Measurements from ENCODE around the gene ID4.

ID4 gene

DNA sequence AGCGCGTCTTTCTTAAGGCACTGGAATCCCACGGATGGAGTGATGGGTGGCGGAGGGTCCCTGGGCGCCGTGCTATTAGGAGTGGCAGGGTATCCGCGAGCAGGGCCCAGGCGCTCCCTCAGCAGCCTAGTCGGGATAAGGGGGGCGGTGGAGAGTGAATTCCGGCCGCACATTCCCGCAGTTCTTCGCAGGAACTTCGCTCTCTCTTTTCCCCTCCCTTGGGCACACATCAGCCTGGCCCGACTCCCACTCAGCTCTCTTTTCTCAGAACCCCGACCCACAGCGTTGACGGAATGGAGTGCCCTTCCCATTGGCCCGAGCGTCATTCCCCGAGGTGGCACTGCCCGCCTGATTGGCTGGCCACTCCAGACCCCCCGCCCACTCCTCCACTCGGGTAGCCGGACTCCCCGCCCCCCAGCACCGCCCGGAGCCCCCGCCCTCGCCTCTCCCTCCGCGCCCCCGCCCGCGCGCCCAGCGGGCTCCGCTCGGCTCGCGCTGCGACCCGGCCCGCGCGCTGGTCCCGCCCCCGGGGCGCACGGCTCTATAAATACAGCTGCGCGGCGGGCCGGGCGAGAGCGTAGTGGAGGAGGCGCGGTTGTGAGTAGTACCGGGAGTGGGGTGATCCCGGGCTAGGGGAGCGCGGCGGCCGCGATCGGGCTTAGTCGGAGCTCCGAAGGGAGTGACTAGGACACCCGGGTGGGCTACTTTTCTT is at the start of gene ID4:
Gene ID4, plus strand, starts transcription at position 572 of the 712 bp plus-strand sequence. CDS start 385 bp downstream, outside the sequence.
- DNase-seq (ENCODE audit: low read depth in 2 of 2) = no peak

DNA sequence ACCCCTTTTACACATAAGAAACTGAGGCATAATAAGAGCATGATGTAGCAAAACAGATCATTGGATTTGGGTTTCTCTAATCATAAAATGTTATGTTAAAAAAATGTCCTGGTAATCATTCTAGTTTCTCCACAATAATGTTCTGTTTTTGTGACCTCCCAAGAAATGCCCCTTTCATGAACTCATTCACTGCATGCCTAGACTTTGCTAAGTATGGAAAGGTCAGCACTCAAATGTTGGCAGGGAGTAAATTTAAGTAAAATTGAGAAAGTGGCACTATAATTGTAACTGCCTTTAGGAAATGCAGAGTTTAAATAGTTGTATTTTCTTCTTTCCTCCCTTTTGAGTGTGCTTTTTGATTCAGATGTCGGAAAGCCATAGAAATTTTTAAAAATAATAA is 48.5 kb upstream of the ID4 start:
- DNase-seq (ENCODE audit: low read depth in 2 of 2) = no peak

DNA sequence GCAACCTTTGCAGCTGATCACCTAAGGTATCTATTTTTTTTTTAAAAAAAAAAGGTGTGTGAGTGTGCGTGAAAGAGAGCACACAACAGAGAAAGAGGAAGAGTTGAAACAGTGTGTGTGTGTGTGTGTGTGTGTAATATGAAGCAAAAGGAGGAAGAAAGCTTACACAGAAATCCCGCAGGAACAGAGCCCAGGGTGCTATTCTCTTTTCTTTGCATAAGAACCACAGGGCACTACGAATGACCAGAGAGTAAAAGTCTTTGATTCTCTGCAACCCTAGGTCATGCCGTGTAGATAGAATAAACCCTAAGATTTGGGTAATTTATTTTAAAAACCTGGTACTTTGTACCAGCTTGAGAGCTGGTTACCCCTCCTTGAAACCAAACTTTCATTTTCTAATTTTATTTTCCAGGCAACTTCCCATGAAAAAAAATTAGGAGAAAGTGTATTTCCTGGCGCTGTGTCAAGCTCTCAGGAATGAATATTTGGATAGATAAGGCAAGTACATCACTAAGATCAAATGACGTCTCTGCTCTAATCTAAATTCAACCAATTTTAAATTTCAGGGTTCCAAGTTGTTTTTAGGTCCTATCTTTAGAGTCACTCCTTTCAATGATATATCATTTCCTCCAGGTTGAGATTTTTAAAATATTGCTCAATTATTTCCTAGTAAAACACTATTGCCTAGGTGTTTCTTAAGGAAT is 47.9 kb upstream of the ID4 start:
- DNase-seq (ENCODE audit: low read depth in 2 of 2) = no peak

- DNase-seq (ENCODE audit: low read depth in 2 of 2) = no peak
These were observed 45.9 kb upstream of the ID4 start for GRCh38 chr6:19791267-19791666.

DNA sequence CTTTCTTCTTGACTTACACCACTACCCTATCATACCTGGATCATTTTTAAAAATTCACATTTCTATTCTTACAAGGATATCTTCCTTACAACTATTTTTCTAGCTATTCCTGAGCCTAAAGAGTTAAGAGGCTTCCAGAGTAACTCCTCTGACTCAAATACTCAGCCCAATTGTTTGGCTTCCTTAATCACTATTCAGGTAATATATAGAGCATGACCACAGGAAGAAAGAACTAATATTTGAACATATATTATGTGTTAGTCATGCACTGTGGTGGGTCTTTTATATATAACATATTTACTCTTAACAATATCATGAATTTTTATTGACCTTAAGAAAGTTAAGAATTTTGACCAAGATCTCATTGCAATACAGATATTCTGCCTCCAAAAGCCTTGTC is 42.0 kb upstream of the ID4 start:
- no peak for DNase-seq (ENCODE audit: low read depth in 2 of 2)

DNA sequence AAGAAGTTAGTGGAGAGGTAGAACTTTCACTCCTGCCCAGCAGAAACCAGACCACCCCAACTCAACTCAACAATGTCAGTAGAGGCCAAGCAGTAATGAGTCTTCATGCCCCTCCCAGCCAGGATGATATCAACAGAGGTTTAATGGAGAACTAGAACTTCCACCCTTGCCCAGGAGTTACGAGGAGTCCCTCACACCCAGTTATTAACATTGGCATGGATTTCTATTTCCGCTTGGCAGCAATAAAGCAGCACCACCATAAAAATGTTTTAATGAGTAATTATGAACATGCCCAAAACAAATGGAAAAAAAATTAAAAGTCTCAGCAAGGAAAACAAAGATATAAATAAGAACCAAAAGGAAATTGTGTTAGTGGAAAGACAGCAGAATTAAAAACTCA is 40.7 kb upstream of the ID4 start:
- DNase-seq (ENCODE audit: low read depth in 2 of 2) = no peak

DNA sequence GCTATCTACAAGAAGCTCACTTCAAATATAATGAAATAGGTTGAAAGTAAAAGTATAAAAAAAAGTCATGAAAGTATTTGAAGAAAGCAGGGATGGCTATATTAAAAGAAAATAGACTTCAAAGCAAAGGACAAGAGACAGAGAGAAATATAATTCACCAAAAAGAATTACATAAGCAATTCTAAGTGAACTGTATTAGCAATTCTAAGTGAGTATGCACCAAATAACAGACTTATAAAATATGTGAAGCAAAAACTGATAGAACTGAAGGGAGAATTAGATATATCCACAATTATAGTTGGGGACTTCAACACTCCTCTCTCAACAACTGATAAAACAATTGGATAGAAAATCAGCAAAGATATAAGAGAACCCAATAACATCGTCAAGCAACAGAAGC is 38.8 kb upstream of the ID4 start:
- no peak for DNase-seq (ENCODE audit: low read depth in 2 of 2)

DNA sequence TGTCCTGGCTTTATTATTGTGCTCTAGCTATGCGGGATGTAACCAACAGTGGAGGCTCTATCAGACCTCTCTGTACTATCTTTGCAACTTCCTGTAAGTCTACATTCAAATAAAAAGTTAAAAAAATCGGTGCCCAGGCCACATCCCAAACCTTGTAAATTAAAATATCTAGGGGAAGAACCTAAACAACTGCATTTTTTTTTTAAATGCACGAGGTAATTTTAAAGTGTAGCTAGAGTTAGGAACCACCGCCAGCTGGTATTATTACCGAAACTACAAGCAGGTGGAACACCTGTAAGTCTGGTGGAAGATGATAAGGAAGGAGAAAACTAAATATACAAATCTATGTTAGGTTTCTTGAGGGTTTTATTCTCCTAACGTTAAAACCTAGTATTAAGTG is 34.5 kb upstream of the ID4 start:
- DNase-seq (ENCODE audit: low read depth in 2 of 2) = no peak

- no peak for DNase-seq (ENCODE audit: low read depth in 2 of 2)
These were observed 33.6 kb upstream of the ID4 start for GRCh38 chr6:19803331-19804204.

GRCh38 chr6:19804205-19805128 is 32.7 kb upstream of the ID4 start:
- DNase-seq (ENCODE audit: low read depth in 2 of 2) = peak in 1 of 2 donors; percentile 2

DNA sequence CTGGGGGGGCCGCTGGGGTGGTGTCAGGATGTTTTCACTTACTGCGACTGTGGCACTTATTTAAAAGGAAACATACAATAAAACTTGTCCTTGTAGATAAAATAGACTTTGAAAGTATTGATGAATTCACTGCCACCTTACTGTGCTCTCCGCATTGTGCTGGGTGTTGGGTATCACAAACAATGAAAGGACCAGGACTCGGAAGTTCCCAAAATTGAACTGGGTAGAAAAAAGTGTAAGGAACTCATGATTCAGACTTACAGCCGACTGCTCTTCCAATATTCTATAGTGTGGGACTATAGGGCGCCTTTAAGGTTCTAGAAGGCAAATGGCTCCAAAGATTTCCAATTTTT is 32.1 kb upstream of the ID4 start:
- DNase-seq (ENCODE audit: low read depth in 2 of 2) = no peak

- no peak for DNase-seq (ENCODE audit: low read depth in 2 of 2)
These were observed 30.2 kb upstream of the ID4 start for GRCh38 chr6:19806971-19807396.

- DNase-seq (ENCODE audit: low read depth in 2 of 2) = no peak
These were observed 25.6 kb upstream of the ID4 start for GRCh38 chr6:19811397-19812079.

DNA sequence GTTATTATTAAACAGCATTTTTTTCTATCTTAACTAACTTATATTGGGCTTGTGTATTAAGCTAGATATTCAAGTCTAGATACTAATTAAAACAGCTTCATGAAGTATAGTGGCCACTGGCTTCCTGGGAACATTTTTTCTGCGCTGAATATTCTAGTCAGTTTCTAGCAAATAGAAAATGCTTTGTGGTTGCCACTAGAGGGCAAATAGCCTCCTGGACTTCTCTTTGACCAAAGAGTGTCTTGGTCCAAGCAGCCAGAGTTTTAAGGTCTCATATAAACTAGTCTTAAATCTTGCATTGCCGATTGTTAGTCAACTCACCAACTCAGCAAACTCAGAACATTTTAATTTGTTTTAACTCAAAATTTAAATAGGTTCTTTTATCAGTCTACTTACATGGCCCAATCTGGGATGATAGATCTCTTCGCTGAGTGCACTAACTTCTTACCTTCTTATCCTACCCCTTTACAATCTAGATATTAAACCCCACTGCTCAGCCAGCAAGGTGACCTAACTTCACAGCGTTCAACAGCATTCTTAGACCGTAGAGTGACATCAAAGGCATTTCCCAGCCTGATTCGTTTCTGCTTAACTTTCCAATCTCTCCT is 24.6 kb upstream of the ID4 start:
- DNase-seq (ENCODE audit: low read depth in 2 of 2) = no peak

- DNase-seq (ENCODE audit: low read depth in 2 of 2) = no peak
These were observed 18.4 kb upstream of the ID4 start for GRCh38 chr6:19818805-19819204.

DNA sequence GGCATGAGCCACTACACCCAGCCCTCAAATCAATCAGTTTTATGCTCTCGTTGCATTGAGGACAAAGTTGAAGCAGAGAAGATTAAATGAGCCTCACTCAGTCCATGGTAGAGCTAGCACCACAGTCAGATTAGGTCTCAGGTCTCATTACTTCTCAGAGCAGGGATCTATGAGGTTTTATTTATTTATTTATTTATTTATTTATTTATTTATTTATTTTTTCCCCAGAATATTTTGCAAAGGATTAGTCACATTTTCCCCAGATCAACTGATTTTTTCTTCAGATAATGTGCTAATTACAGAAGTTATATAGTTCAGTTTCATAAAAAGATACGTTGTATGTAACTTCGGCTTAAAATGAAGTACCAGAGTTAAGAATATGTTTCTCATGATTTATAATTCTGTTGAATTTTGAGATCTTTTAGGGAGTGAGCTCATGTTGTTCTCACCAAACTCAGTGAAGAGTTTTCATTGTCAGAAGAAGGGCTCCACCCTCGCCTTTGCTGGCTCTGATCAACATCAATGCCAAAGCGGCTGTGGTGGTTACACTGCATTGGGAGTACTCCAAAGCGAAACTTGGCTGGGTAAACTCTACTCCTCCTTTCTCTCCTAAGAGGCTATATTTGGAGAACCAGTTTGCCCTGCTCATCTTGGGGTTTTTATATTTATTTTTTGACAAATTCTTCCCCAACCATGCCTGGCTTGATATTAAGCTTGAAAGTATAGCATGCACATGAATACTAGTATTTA is 12.9 kb upstream of the ID4 start:
- no peak for DNase-seq (ENCODE audit: low read depth in 2 of 2)

DNA sequence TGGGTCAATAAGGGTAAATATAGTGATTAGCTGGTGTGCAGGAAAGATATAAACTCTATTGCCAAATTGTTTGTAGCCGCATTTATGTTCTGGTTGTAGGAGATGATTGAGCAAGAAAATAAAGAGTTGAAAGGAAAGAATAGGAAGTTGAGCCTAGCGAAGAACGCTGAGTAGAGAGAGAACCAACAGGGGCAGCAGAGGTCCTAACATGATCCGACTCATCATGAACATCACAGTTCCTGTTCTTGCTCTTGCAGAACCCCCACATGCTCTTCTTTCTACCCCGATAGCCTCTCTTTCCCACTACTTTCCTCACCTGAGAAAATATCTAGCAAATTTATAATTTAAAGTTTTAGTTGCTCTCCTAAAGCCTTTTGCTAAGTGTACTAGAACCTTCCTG is 9.9 kb upstream of the ID4 start:
- DNase-seq (ENCODE audit: low read depth in 2 of 2) = no peak

- no peak for DNase-seq (ENCODE audit: low read depth in 2 of 2)
These were observed 9.3 kb upstream of the ID4 start for GRCh38 chr6:19827903-19828302.

GRCh38 chr6:19830171-19830570 is 7.0 kb upstream of the ID4 start:
- no peak for DNase-seq (ENCODE audit: low read depth in 2 of 2)

DNA sequence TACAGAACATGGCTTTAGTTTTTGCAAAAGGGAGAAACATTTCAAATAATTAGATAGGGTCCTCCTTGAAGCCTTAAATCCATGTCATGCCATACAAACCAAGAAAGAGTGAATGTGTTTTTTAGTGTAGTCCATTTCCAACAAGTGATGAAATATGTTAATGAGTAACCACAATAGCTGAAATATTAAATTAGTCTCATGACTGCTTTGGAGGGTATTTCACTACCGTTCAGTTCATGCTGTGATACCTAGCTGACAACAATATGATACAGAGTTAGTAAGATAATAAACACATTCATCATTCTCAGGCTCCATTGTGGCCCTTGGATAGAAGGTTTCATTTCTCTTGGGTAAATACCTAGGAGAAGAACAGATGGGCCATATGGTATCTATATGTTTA is 5.8 kb upstream of the ID4 start:
- DNase-seq (ENCODE audit: low read depth in 2 of 2) = no peak

All from stimulated activated CD4-positive, alpha-beta T cell treated with anti-CD3 and anti-CD28 coated beads, Interleukin-1b, Interleukin-23, amount 100 ng/mL, for 1 hour (primary cell).